ENCODE data around the gene SMARCE1.

SMARCE1 gene

GRCh38 chr17:40580140-40580539 is 67.5 kb downstream of the SMARCE1 start:
- DNase-seq (ENCODE audit: low read depth), result no peak

- no peak for DNase-seq (ENCODE audit: low read depth)
These were observed 68.1 kb downstream of the SMARCE1 start for GRCh38 chr17:40579471-40579870.

GRCh38 chr17:40577611-40578065 is 70.0 kb downstream of the SMARCE1 start:
- DNase-seq (ENCODE audit: low read depth), result no peak

GRCh38 chr17:40576113-40576740 is 71.4 kb downstream of the SMARCE1 start:
- DNase-seq (ENCODE audit: low read depth), result no peak

Measured in HS-5 (cell line).